ENCODE data around the gene AP4S1.
"Not testable (repeated sequence)": the region's sequence is repeated elsewhere in the genome, so short reads cannot be mapped to it uniquely, and the experiment has no call there.

Gene AP4S1

GRCh38 chr14:31000629-31001338 is 24.7 kb upstream of the AP4S1 start:
- Histone ChIP-seq H2BK15ac (ENCODE audit: low read length) (no peak overlapping the region), H3K79me1 (ENCODE audit: low read depth, low read length) (peaks cover 7% of the 10 kb centered on the region), H3K4ac (ENCODE audit: low read length) (no peak overlapping the region), H3K9me3 (replicated peaks in 1 of 2; ENCODE audit: control insufficient read depth in 2 of 2, insufficient read depth in 1 of 2, low read depth in 1 of 2, low read length in 2 of 2) (peaks cover 13 to 65% of the 10 kb centered on the region in 2 donors), H3K27ac (replicated peaks; ENCODE audit: low read length) (no peak overlapping the region), H3K27me3 (ENCODE audit: control insufficient read depth in 3 of 3, insufficient read depth in 3 of 3, low read depth in 1 of 3, low read length in 3 of 3) (no peaks in the 10 kb centered on the region), H3K14ac (ENCODE audit: low read length) (no peak overlapping the region), H2BK120ac (ENCODE audit: low read depth, low read length) (no peak overlapping the region), H3K23ac (ENCODE audit: low read depth, low read length, poor library complexity) (no peak overlapping the region), H3K18ac (ENCODE audit: low read length) (no peak overlapping the region), H2BK12ac (ENCODE audit: low read length) (no peak overlapping the region), H3K9ac (ENCODE audit: low read depth, low read length, poor library complexity) (no peak overlapping the region), H3K4me1 (ENCODE audit: control insufficient read depth in 2 of 2, insufficient read depth in 1 of 2, low read depth in 1 of 2, low read length in 2 of 2) (peaks cover 0 to 6% of the 10 kb centered on the region in 2 donors), H3K36me3 (replicated peaks in 1 of 2; ENCODE audit: control insufficient read depth in 2 of 2, insufficient read depth in 2 of 2, low read length in 2 of 2) (peaks cover 3 to 64% of the 10 kb centered on the region in 2 donors), H4K8ac (ENCODE audit: low read depth, low read length) (no peak overlapping the region), H3K4me3 (ENCODE audit: low read length in 2 of 2) (no peak overlapping the region), H2BK5ac (ENCODE audit: low read length) (no peak overlapping the region), H2AK5ac (ENCODE audit: low read depth, low read length) (no peak overlapping the region), H4K91ac (ENCODE audit: low read depth, low read length, poor library complexity) (no peak overlapping the region), H2AFZ (ENCODE audit: low read length) (no peak overlapping the region), H3K4me2 (ENCODE audit: insufficient read depth, low read length, poor library complexity, severe bottlenecking) (no peak overlapping the region)
- DNase-seq (ENCODE audit: low spot score), result no peak
- WGBS, 2 donors (ENCODE audit: extremely low coverage in 2 of 2, insufficient read length in 2 of 2, insufficient replicate concordance in 1 of 2), result no CpG with 5 or more reads among the region's 3 CpGs

- H2BK15ac ChIP-seq (ENCODE audit: low read length), result no peak overlapping the region
- H3K4me1 ChIP-seq (ENCODE audit: control insufficient read depth in 2 of 2, insufficient read depth in 1 of 2, low read depth in 1 of 2, low read length in 2 of 2), result peaks cover 0 to 1% of the 10 kb centered on the region in 2 donors
- DNase-seq (ENCODE audit: low spot score), result no peak
- no peak overlapping the region for H2AK5ac ChIP-seq (ENCODE audit: low read depth, low read length)
- H4K91ac ChIP-seq (ENCODE audit: low read depth, low read length, poor library complexity), result no peak overlapping the region
- peaks cover 3 to 69% of the 10 kb centered on the region in 2 donors for H3K36me3 ChIP-seq (replicated peaks in 1 of 2; ENCODE audit: control insufficient read depth in 2 of 2, insufficient read depth in 2 of 2, low read length in 2 of 2)
- H3K23ac ChIP-seq (ENCODE audit: low read depth, low read length, poor library complexity), result no peak overlapping the region
- H3K18ac ChIP-seq (ENCODE audit: low read length), result no peak overlapping the region
- H3K4ac ChIP-seq (ENCODE audit: low read length), result no peak overlapping the region
- H3K27me3 ChIP-seq (ENCODE audit: control insufficient read depth in 3 of 3, insufficient read depth in 3 of 3, low read depth in 1 of 3, low read length in 3 of 3), result no peaks in the 10 kb centered on the region
- H2AFZ ChIP-seq (ENCODE audit: low read length), result no peak overlapping the region
- no peak overlapping the region for H3K27ac ChIP-seq (replicated peaks; ENCODE audit: low read length)
- H3K79me1 ChIP-seq (ENCODE audit: low read depth, low read length), result peaks cover 7% of the 10 kb centered on the region
- no peak overlapping the region for H3K4me3 ChIP-seq (ENCODE audit: low read length in 2 of 2)
- peaks cover 13 to 62% of the 10 kb centered on the region in 2 donors for H3K9me3 ChIP-seq (replicated peaks in 1 of 2; ENCODE audit: control insufficient read depth in 2 of 2, insufficient read depth in 1 of 2, low read depth in 1 of 2, low read length in 2 of 2)
- H3K4me2 ChIP-seq (ENCODE audit: insufficient read depth, low read length, poor library complexity, severe bottlenecking), result no peak overlapping the region
- H3K9ac ChIP-seq (ENCODE audit: low read depth, low read length, poor library complexity), result no peak overlapping the region
- no peak overlapping the region for H2BK12ac ChIP-seq (ENCODE audit: low read length)
- no peak overlapping the region for H2BK5ac ChIP-seq (ENCODE audit: low read length)
- no peak overlapping the region for H4K8ac ChIP-seq (ENCODE audit: low read depth, low read length)
- no CpG with 5 or more reads among the region's 6 CpGs for WGBS, 2 donors (ENCODE audit: extremely low coverage in 2 of 2, insufficient read length in 2 of 2, insufficient replicate concordance in 1 of 2)
- no peak overlapping the region for H2BK120ac ChIP-seq (ENCODE audit: low read depth, low read length)
- no peak overlapping the region for H3K14ac ChIP-seq (ENCODE audit: low read length)
Measured at GRCh38 chr14:31001339-31001658, 24.1 kb upstream of the AP4S1 start.

GRCh38 chr14:31003284-31003683 is 22.2 kb upstream of the AP4S1 start:
- Histone ChIP-seq H2BK15ac (ENCODE audit: low read length) (no peak overlapping the region), H2BK120ac (ENCODE audit: low read depth, low read length) (no peak overlapping the region), H3K9ac (ENCODE audit: low read depth, low read length, poor library complexity) (no peak overlapping the region), H2AK5ac (ENCODE audit: low read depth, low read length) (no peak overlapping the region), H3K4me2 (ENCODE audit: insufficient read depth, low read length, poor library complexity, severe bottlenecking) (no peak overlapping the region), H2BK5ac (ENCODE audit: low read length) (no peak overlapping the region), H3K14ac (ENCODE audit: low read length) (no peak overlapping the region), H3K27me3 (ENCODE audit: control insufficient read depth in 3 of 3, insufficient read depth in 3 of 3, low read depth in 1 of 3, low read length in 3 of 3) (no peaks in the 10 kb centered on the region), H4K8ac (ENCODE audit: low read depth, low read length) (no peak overlapping the region), H4K91ac (ENCODE audit: low read depth, low read length, poor library complexity) (no peak overlapping the region), H3K23ac (ENCODE audit: low read depth, low read length, poor library complexity) (no peak overlapping the region), H2AFZ (ENCODE audit: low read length) (no peak overlapping the region), H3K4me1 (ENCODE audit: control insufficient read depth in 2 of 2, insufficient read depth in 1 of 2, low read depth in 1 of 2, low read length in 2 of 2) (no peaks in the 10 kb centered on the region), H3K79me1 (ENCODE audit: low read depth, low read length) (peaks cover 4% of the 10 kb centered on the region), H3K9me3 (replicated peaks in 1 of 2; ENCODE audit: control insufficient read depth in 2 of 2, insufficient read depth in 1 of 2, low read depth in 1 of 2, low read length in 2 of 2) (peaks cover 9 to 46% of the 10 kb centered on the region in 2 donors), H2BK12ac (ENCODE audit: low read length) (no peak overlapping the region), H3K18ac (ENCODE audit: low read length) (no peak overlapping the region), H3K27ac (replicated peaks; ENCODE audit: low read length) (no peak overlapping the region), H3K4ac (ENCODE audit: low read length) (no peak overlapping the region), H3K36me3 (replicated peaks in 1 of 2; ENCODE audit: control insufficient read depth in 2 of 2, insufficient read depth in 2 of 2, low read length in 2 of 2) (peaks cover 2 to 75% of the 10 kb centered on the region in 2 donors), H3K4me3 (ENCODE audit: low read length in 2 of 2) (no peak overlapping the region)
- WGBS, 2 donors (ENCODE audit: extremely low coverage in 2 of 2, insufficient read length in 2 of 2, insufficient replicate concordance in 1 of 2), result no CpG with 5 or more reads among the region's 3 CpGs
- no peak for DNase-seq (ENCODE audit: low spot score)

GRCh38 chr14:31004007-31004406 is 21.4 kb upstream of the AP4S1 start:
- H2BK5ac ChIP-seq (ENCODE audit: low read length); H2BK120ac ChIP-seq (ENCODE audit: low read depth, low read length); H3K9ac ChIP-seq (ENCODE audit: low read depth, low read length, poor library complexity); H2BK12ac ChIP-seq (ENCODE audit: low read length); DNase-seq (ENCODE audit: low spot score); H3K23ac ChIP-seq (ENCODE audit: low read depth, low read length, poor library complexity); H3K18ac ChIP-seq (ENCODE audit: low read length); H4K91ac ChIP-seq (ENCODE audit: low read depth, low read length, poor library complexity); H3K4me3 ChIP-seq (ENCODE audit: low read length in 2 of 2); H3K79me1 ChIP-seq (ENCODE audit: low read depth, low read length); H2AFZ ChIP-seq (ENCODE audit: low read length); H2BK15ac ChIP-seq (ENCODE audit: low read length); H3K27me3 ChIP-seq (ENCODE audit: control insufficient read depth in 3 of 3, insufficient read depth in 3 of 3, low read depth in 1 of 3, low read length in 3 of 3); H3K4ac ChIP-seq (ENCODE audit: low read length); H3K14ac ChIP-seq (ENCODE audit: low read length); H2AK5ac ChIP-seq (ENCODE audit: low read depth, low read length); H3K4me2 ChIP-seq (ENCODE audit: insufficient read depth, low read length, poor library complexity, severe bottlenecking); H4K8ac ChIP-seq (ENCODE audit: low read depth, low read length); H3K4me1 ChIP-seq (ENCODE audit: control insufficient read depth in 2 of 2, insufficient read depth in 1 of 2, low read depth in 1 of 2, low read length in 2 of 2); H3K27ac ChIP-seq (replicated peaks; ENCODE audit: low read length): not testable (repeated sequence)
- Histone ChIP-seq H3K9me3 (replicated peaks in 1 of 2; ENCODE audit: control insufficient read depth in 2 of 2, insufficient read depth in 1 of 2, low read depth in 1 of 2, low read length in 2 of 2) (peaks cover 1 to 38% of the 10 kb centered on the region in 2 donors), H3K36me3 (replicated peaks in 1 of 2; ENCODE audit: control insufficient read depth in 2 of 2, insufficient read depth in 2 of 2, low read length in 2 of 2) (peaks cover 2 to 77% of the 10 kb centered on the region in 2 donors)
- no CpG with 5 or more reads among the region's 6 CpGs for WGBS, 2 donors (ENCODE audit: extremely low coverage in 2 of 2, insufficient read length in 2 of 2, insufficient replicate concordance in 1 of 2)
